ENCODE data around the gene TBX3. TPM values are rescaled to one million over a fixed set of nuclear protein-coding genes. Genes with fewer than 3 reads are reported as not detected.

Gene TBX3
- polyA plus RNA-seq, 4 donors: 30.3 to 99.5 (median 88.8) TPM

DNA sequence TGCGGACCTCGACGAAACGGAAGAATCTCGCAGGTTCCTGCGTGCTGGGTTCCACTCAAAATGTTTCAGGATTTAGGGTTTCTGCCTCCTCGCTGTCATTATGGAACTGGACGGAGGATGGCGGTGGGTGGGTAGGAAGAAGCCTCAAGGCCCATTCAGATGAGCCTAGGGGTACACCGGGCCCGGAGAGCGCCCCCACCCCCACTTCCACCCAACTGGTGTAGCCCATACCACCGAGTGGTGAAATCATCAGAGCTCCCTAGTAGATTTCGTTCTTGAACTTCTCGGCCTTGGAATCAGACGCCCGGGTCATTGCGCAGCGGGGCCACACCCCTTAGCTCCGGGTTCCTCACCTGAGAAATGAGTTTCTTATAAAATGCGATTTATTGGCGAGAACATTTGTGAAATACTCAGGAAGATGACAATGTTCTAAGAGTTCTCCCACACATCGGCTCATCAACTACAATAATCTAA lies 13.3 kb upstream of the TBX3 start:
- no peak for DNase-seq (ENCODE audit: low read depth in 4 of 4, low spot score in 3 of 4)

DNA sequence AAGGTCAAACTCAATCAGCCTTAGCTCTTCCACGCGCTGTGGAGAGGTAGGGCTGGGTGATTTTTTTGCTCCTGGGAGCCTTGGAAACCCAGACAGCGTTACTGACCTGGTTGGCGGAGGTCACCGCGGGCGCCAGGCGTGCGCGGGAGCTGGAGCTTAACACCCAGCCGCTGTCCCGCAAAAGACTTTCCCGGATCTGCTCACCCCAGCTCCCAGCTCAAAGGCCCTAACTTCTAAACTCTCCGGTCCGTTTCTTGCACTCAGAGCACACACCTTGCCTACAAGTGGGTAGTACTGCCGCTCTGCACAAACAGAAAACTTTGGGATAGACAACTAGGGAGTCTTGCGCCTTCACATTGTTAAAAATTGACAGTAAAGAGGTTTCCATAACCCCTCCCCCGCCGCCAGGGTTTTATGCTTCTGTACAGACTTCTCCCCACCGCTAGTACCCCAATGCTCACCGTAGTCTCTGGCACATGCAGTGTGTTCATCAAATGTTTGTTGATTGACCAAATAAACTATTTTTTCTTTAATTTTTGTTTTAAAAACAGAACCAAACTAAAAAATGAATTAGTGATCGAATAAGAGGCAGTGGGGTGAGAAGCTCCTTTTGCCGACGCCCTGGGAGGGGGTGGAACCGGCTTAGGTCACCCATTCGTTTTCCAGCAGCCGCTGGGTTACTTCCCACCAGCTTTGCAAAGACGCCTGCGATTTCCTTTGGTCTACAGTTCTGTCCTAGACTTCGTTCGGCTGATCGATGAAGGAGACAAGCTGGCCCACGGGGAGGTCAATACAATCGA lies 12.7 kb upstream of the TBX3 start:
- no peak for DNase-seq (ENCODE audit: low read depth in 4 of 4, low spot score in 3 of 4)

DNA sequence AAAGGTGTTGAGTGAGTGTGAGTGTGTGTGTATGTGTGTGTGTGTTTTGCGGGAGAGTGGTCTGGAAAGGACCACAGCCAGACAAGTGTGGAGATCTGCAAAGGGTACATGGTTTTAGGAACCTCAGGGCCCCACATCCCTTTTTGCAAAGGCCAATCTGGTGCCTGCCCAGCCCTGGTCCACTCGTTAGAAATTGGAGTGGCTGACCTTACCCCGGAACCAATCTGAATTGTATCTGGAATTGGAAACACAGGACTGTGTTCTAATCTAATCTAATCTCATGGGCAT lies 11.3 kb upstream of the TBX3 start:
- DNase-seq (ENCODE audit: low read depth in 4 of 4, low spot score in 3 of 4): no peak

DNA sequence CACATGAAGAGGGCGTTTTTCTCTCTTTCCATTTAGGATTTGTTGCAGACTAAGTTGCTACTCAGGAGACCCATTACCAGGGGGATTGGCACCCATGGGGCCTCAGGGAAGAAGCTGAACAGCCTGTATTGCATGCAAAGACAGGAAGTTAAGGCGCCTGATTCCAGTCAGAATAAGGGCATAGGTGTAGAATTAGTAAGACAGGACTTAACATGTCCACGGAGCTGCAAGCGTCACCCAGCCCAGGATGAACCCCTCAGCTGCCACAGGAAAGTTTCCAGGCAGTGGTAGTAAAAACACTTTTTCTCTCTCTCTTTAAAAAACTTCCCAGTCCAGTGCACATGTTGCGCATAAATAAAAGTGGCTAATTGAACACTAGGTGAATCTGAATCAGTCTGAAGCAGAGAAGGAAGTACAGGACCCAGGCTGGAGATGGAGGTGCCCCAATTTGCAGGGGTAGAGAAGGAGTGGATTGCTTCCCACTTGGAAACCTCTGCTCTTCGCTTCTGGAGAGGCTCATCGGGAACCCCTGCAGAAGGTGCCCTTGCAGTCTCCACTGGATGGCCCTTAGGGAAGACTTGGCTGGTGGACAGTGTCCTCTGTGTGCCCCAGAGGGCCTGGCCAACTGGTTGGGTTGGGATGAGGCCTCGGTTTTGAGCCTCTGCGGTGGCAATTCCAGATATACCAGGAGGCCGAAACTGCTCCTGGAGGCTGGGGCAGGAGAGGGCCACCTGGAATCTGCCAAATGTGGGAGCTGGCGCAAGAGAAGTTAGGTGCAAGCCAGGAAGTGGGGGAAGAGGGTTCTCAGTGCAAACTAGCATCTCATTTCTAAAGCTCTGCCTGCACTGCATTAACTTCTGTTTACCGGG lies 10.7 kb upstream of the TBX3 start:
- DNase-seq (ENCODE audit: low read depth in 4 of 4, low spot score in 3 of 4): no peak

DNA sequence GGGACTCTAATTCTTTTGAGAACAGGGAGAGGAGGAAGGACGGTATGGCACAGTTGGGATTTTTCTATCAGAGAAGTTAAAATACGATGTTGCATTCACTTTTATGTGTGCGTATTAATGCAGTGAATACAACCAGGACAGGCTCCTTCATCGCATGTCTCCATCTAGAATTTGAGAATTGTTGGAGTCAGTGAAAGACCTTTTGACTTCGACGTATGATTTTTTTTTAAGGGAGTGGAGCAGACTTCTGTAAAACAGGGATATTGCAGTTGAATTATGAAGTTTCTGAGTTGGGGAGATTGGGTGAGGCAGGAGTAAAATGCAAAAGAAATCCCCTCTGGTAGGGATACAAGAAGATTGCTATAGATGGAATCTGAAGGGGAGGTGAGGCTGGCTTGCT lies 9.6 kb upstream of the TBX3 start:
- DNase-seq (ENCODE audit: low read depth in 4 of 4, low spot score in 3 of 4): no peak

DNA sequence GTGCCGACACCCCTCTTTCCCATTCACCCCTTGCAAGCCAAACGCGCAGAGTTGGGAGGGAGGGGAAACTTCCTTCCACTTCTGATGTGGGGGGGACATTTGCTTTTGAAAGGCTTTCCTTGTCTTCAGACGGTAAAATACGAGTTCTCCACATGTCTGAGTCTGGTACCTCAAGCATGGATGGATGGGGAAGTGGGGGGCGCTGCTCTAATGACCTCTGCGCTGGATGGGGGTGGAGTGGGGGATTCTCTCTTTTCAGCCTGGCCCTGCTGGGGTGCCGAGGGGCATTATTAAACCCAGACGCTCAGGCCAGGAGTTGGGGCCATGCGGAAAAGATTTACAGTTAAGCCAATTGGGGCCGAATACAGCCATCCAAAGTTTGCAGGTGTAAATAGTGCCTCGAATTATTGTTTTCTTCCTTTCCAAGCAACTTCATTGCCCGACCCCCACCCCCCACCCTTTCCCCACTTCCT lies 9.1 kb upstream of the TBX3 start:
- no peak for DNase-seq (ENCODE audit: low read depth in 4 of 4, low spot score in 3 of 4)

DNA sequence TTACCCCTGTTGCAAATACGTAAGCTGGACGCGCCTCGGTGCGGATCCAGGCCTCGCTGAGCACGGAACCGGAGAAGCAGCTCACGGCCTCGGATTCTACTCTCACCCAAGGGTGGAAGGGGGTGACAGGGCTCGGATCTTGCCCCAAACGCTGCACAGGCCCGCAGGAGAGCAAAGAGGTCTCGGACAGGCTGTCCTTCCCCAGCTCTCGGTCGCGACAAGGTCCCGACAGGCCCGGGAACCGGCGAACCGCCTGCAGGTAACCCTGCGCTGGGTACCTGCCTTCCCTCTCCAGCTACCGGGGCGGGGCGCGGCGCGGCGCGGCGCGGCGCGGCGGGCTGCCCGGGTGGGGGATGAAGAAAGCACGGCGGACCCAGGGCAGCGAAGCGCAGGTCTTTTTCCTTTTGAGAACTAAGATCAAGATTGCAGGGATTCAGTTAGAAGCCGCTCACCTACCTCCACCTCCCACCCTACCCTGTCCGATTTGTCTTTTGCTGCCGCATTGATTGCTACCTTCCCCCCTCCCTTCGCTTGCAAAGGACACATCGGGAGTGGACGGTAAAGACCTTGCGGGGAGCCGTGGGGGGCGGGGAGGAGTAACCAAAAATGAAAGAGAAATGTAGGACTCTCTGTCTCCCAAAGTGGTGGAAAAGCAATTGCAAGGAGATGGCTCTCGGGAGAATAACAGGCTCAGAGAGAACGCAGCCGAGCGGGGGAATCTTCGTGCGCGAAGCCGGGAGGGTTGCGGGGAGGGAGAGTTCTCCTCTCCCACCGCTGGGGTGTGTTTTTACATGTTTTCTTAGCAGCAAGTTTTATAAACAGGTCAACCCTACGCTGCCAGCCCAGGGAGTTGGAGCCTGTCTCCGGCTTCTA lies 8.4 kb upstream of the TBX3 start:
- no peak for DNase-seq (ENCODE audit: low read depth in 4 of 4, low spot score in 3 of 4)

DNA sequence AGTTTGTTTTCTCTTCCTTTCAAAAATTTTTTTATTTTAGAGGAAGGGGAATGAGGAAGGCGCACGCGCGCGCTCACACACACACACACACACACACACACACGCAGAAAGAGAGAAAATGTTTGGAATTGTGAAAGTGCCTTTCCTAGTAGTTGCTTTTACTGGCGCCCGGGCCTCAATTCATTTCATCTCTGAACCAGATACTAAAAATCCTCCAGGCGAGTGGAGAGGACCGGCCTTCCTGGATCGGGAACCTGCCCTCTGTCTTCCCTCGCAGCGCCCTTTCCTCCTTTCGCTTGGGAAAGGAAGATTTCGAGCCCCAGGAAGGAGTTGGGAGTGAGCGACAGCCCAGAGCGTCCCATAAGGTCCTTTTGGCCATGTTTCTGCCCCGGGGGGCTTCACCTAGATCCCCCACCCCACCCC lies 7.8 kb upstream of the TBX3 start:
- DNase-seq (ENCODE audit: low read depth in 4 of 4, low spot score in 3 of 4): no peak

DNA sequence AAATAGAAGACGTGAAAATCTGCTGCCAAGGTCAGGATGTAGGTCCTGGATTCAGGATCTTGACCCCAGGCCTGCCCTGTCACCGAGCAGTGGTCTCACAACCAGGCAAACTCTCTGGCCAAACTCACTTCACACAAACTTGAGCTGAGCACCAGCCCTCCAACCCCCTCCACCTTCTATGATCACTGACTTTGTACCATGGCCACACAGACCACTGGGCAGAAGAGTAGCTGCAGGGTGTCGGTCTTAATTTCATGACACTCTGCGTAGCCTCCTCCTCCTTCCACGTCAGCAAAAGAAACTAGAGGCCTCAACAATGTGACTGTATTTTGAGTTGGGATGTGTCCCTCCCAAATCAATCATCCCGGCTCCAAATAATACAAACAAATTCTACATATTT lies 7.2 kb upstream of the TBX3 start:
- no peak for DNase-seq (ENCODE audit: low read depth in 4 of 4, low spot score in 3 of 4)

DNA sequence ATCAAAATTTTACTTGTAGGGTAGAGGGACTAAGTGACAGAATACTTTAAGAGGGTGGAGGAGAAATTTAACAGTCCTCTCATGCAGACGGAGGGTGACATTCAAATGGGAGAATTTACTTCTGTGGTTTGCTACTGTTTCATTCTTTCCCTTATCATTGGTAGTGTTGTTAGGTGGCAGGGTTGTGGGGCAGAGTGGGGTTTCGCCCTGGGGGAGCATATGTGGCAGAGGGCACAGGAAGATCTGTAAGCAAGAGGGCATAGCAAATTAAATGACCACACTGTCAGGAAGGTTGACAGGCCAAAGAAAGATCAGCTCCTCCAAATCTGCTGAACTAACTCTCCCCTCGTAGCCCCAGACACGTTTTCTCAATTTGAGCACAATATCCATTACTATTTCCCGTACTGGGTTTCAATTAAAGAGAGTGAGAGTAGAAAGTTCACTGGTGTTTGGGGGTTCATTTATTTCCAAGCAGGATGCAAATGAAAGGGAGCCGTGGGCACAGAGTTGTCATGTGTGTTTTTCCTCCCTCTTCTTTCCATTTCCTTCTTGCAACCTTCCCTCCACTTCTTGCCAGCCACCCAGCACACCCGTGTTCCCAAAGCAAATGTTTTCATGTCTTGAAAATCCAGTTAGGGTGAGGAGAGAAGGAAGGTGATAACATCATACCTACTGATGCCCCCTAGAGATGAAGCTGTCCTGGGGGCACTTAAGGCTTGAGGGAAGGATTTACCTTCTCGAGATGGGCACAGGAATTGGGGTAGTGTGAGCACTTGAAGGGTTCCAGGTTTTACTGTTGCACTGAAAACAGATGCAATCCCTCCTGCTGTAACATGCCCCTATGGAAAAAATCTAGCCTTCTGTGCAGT lies 6.5 kb upstream of the TBX3 start:
- DNase-seq (ENCODE audit: low read depth in 4 of 4, low spot score in 3 of 4): no peak

DNA sequence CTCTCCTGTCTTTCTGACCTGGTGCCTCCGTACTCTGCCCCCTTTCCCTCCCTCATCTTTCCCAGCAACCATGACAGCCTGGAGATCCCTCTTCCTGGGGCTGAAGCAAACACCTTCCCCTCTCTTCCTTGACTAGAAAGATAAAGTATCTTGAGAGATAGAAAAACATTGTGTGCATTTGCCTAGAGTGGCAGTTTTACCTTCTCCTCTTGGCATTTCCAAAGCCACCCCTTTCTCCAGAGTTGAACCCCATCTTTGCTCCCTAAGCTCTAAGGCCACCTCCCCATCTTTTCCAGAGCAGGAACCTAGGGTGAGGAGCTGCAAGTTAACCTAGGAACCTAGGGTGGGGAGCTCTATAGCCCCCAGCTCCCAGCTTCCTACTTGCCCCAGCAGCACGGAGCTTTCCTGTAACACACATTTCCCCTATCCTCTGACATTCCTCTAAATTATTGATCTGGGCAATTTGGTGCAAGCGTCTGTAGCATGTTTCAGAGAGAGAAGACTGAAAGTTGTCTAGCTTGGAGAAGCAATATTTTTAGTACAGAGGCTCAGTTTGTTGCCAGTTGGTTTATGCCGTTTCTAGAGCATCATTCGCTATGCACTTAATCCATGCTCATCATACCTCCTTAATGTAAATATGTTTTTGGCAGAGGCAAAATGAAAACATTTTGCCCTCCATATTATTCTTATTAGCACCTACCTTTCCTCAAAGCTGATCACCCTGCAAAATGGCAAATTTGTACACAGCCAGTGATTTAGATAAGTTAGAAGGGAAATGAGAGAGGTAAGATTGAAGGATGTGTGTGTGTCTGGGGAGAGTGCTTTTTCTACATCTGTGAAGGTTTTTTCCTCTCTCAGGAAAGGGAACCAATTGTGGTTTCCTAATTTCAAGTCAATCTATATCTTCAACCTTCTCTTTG lies 5.4 kb upstream of the TBX3 start:
- DNase-seq (ENCODE audit: low read depth in 4 of 4, low spot score in 3 of 4): no peak

DNA sequence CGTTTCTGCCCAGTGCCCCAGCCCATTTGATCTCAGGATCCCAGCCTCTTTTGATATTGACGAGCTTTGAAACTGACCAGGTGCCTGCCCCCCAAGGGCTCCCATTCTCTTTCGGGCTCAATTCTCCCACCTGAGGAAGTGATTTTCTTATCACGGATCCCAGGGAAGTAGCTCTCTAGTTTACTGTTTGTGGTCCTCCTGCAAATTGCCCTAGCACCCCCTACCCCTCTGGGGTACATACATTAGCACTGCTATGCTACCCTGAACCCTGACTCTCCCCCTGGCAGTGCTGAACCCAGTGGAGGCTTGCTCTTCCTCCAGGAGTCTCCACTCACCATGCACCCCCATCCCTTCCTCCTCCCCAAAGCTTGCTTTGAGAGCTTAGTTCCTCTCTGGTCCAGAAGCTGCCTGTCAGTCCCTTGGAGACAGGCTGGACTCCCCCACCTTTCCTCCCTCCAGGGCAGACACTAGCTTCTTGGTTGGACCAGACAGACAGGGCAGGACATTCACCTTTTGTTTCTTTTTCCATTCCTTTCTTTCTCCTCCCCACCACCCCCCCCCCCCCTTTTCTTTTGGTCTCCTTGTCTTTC lies 4.4 kb upstream of the TBX3 start:
- DNase-seq (ENCODE audit: low read depth in 4 of 4, low spot score in 3 of 4): no peak

DNA sequence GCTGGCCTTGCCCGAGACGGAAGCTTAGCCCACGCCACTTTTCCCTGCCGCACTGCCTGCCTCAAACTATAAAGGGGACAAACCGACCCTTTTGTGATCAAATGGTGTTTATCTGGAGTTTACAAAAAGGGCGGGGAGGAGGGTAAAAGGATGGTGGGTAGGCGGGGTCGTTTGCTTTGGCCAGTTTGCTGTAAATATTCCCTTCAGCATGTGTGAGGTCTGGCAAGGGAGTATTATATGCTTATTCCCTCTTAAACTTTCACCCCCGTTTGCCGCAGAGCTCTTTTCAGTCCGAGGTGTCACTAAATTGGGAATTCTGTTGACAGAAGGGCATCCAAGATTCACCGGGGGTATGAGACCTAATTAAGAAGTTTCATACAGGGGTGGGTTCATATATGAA lies 3.8 kb upstream of the TBX3 start:
- DNase-seq (ENCODE audit: low read depth in 4 of 4, low spot score in 3 of 4): no peak

DNA sequence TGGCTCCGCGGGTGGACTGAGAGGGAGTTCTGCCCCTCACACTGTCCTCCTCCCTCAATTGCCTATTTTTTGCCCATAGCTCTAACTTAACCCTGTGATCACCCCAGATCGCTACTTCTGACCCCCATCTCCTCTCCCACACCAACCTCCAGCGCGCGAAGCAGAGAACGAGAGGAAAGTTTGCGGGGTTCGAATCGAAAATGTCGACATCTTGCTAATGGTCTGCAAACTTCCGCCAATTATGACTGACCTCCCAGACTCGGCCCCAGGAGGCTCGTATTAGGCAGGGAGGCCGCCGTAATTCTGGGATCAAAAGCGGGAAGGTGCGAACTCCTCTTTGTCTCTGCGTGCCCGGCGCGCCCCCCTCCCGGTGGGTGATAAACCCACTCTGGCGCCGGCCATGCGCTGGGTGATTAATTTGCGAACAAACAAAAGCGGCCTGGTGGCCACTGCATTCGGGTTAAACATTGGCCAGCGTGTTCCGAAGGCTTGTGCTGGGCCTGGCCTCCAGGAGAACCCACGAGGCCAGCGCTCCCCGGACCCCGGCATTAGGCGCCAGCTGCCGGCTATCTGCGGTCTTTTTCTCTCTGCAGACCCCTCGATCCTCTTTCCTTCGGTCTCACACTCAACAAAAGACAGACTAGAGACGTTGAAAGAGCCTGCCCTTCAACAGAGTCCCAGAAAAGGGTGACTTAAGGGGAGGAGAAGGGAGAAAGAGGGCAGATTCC lies 3.0 kb upstream of the TBX3 start:
- DNase-seq (ENCODE audit: low read depth in 4 of 4, low spot score in 3 of 4): no peak

DNA sequence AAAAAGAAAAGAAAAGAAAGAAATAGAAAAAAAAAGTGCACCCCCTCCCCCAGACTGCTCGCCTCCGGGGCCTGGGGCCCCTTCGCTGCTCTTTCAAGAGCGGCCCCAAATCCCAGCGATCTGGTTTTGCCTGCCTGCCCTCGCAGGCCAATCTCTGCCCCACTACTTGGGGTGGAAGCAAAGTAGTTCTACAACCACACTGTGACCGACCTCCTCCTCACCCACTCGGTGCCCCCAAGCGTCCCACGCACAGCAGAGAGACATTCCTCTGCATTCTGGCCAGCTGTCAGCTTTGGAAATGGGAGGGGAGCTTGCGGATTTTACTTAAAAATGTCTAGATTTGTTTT lies 2.4 kb upstream of the TBX3 start:
- no peak for DNase-seq (ENCODE audit: low read depth in 4 of 4, low spot score in 3 of 4)

DNA sequence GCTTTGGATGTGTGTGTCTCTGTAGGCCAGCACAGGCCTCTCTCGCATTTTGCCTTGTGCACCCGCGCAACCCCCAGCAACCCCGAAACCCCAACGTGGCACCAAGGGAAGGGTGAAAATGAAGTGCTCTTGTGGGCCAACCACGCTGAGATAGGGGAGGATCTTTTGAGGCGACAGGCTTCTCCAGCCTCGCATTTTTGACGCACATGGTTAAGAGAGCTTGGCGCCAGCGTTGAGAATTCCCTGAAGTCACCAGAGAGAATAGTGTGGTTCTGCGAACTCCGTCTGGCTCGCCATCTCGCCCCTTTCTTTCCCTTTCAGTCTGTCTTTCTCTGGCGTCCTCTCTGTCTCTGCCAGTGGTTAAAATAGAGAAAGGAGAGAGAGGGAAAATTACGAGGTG lies 1.9 kb upstream of the TBX3 start:
- no peak for DNase-seq (ENCODE audit: low read depth in 4 of 4, low spot score in 3 of 4)

DNA sequence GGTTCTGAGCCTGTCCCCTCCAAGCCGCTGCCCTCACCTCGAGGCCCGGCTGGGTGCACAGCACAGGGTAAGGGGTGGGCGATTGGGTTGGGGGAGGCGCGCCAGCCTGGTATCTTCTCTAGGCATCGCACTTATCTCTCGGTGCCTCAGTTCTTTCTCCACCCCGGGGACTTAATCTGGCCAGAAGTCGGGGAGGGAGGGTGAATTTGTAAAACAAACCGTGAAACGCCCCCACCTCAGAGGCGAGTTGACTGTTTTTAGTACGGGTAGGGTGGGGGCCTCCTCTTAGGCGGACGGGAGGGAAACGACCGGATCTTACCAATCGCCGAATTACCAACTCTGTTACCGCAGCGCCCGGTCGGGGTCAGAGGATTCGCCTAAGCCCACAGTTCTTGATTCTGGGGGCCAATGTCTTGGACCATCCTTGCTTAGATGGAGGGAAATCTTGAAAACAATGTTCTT lies 1.4 kb upstream of the TBX3 start:
- no peak for DNase-seq (ENCODE audit: low read depth in 4 of 4, low spot score in 3 of 4)

DNA sequence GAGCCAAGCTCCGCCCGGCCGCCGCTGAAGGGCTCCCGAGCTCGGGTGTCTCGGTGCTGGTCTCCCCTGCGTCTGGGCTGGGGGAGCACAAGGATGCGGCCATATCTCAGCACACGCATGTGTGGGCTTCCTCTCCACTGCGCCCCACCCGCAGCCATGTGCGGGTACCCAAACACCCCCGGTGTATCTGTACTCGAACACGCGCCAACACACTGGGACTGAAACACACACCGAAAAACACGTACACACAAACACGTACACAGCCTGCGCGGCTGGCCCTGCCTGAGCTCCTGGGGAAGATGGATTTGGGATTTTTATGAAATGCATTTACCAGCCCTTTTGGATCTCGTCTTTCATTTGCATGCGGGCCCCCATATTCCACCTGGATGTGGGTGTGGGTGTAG lies 897 bp upstream of the TBX3 start:
- DNase-seq (ENCODE audit: low read depth in 4 of 4, low spot score in 3 of 4): no peak
